Measurements from ENCODE around the gene GFER. TPM values are rescaled to one million over a fixed set of nuclear protein-coding genes. Genes with fewer than 3 reads are reported as not detected.

Gene GFER
- total and polyA plus RNA-seq, 10 of the 15 experiments (the other 5 are each of a cell fraction or from before 2014, with no cell fraction given): 2.4 to 57.7 (median 31.3) TPM

GRCh38 chr16:1998852-1999801, 15.1 kb downstream of the GFER start:
- RAD21 ChIA-PET (ENCODE audit: unreplicated experiment): interaction anchor here (0.5 kb wide), 1 partner anchor 451 kb away, joined by 3 read pairs; no protein-coding TSS in a partner anchor
- POLR2A ChIA-PET: no interaction called here
- CTCF ChIA-PET: no interaction called here
- Histone ChIP-seq H3K27me3 (replicated peaks in 1 of 2; ENCODE audit: control insufficient read depth in 2 of 2, insufficient read depth in 2 of 2, low read length in 1 of 2) (no peaks in the 10 kb centered on the region), H3K36me3 (ENCODE audit: control insufficient read depth in 2 of 2, insufficient read depth in 2 of 2, low read length in 1 of 2) (peaks cover 3 to 46% of the 10 kb centered on the region in 2 experiments), H2AFZ (ENCODE audit: control insufficient read depth, low read depth, low read length) (no peak overlapping the region), H3K27ac (ENCODE audit: control insufficient read depth, insufficient read depth) (no peak overlapping the region), H3K9ac (ENCODE audit: control insufficient read depth, insufficient read depth, low read length) (no peak overlapping the region), H4K20me1 (ENCODE audit: control insufficient read depth, insufficient read depth) (peaks cover 6% of the 10 kb centered on the region), H3K4me2 (ENCODE audit: control insufficient read depth, insufficient read depth) (no peak overlapping the region), H3K4me3 (no peak overlapping the region), H3K79me2 (ENCODE audit: control insufficient read depth, insufficient read depth, low read length) (peaks cover 4% of the 10 kb centered on the region), H3K9me3 (replicated peaks; ENCODE audit: control insufficient read depth, insufficient read depth, low read length) (no peaks in the 10 kb centered on the region), H3K4me1 (ENCODE audit: control insufficient read depth, insufficient read depth, low read length) (0 out of 2 replicates have a peak, but pooled peaks cover under 1% of the 10 kb centered on the region)
- 95% methylated on average over 30 of the region's 39 CpGs for WGBS (ENCODE audit: insufficient coverage, insufficient replicate concordance, low lambda C conversion rate, missing lambda C conversion rate)
- intact Hi-C loops (cut with micrococcal nuclease; ENCODE audit: unreplicated experiment): no loop called here
- SMC1A ChIA-PET (ENCODE audit: uncharacterized antibody, unreplicated experiment): no interaction called here
- in situ Hi-C loops (cut with MboI): no loop called here
- BruUV-seq (replicated peaks): TSS peak; percentile 17
- peak; percentile 52 for TF ChIP-seq POLR2A (IDR thresholded peaks at IDR 0.05; ENCODE audit: low read depth, low read length)
- no peak for TF ChIP-seq RB1 (IDR thresholded peaks at IDR 0.05; ENCODE audit: borderline replicate concordance)
- ATAC-seq (no peak), DNase-seq (ENCODE audit: low read depth, low spot score) (no peak), FAIRE-seq (no peak)

DNA sequence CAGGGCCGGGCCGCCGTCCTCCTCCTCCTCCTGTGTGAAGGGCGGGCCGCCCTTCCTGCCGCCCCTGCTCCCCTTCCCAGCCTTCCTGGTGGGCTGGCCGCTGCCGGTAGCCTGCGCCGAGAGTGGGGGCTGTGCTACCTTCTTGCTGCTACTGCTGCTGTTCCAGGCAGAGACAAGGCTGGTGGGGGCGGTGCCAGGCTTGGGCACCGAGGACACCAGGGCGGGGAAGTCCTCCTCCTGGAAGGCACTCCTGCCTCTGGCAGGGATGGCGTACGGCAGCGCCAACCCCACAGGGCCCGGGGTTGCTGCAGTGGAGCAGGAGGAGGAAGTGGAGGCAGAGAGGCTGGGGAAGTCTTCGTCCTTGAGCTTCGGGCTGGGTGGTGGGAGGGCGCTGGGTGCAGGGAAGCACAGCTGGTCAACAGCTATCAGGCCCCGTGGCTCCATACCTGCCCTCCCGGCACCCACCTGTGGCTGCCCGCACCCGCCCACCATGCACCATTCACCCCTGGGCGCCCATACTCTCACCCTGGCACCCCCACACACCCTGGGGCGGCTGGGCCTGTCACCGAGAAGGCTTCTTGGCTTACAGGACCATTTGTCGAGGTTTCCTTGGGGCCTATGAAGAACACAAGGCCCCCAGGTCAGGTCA, 16.0 kb downstream of the GFER start:
- no TSS peak for BruUV-seq (replicated peaks)
- intact Hi-C loops (cut with micrococcal nuclease; ENCODE audit: unreplicated experiment): no loop called here

More for the DNA sequence above, 16.0 kb downstream of the GFER start:
- Histone ChIP-seq H3K27ac (ENCODE audit: control insufficient read depth, insufficient read depth) (no peak overlapping the region), H3K36me3 (ENCODE audit: control insufficient read depth in 2 of 2, insufficient read depth in 2 of 2, low read length in 1 of 2) (peaks cover 3 to 46% of the 10 kb centered on the region in 2 experiments), H3K27me3 (replicated peaks in 1 of 2; ENCODE audit: control insufficient read depth in 2 of 2, insufficient read depth in 2 of 2, low read length in 1 of 2) (no peaks in the 10 kb centered on the region), H3K4me3 (no peak overlapping the region), H3K4me1 (ENCODE audit: control insufficient read depth, insufficient read depth, low read length) (peaks cover 7% of the 10 kb centered on the region), H3K9me3 (replicated peaks; ENCODE audit: control insufficient read depth, insufficient read depth, low read length) (no peaks in the 10 kb centered on the region), H3K4me2 (ENCODE audit: control insufficient read depth, insufficient read depth) (no peak overlapping the region), H2AFZ (ENCODE audit: control insufficient read depth, low read depth, low read length) (no peak overlapping the region), H4K20me1 (ENCODE audit: control insufficient read depth, insufficient read depth) (peaks cover 6% of the 10 kb centered on the region), H3K79me2 (ENCODE audit: control insufficient read depth, insufficient read depth, low read length) (peaks cover 13% of the 10 kb centered on the region), H3K9ac (ENCODE audit: control insufficient read depth, insufficient read depth, low read length) (no peak overlapping the region)
- CTCF ChIA-PET: interaction anchor here (1.4 kb wide), 1 partner anchor 34 kb away, joined by 4 read pairs; no protein-coding TSS in a partner anchor
- SMC1A ChIA-PET (ENCODE audit: uncharacterized antibody, unreplicated experiment): no interaction called here
- ATAC-seq (no peak), FAIRE-seq (no peak), DNase-seq (ENCODE audit: low read depth, low spot score) (no peak)
- POLR2A ChIA-PET: interaction anchor here (0.5 kb wide), 1 partner anchor 161 kb away, joined by 3 read pairs; no protein-coding TSS in a partner anchor
- in situ Hi-C loops (cut with MboI): no loop called here
- WGBS (ENCODE audit: insufficient coverage, insufficient replicate concordance, low lambda C conversion rate, missing lambda C conversion rate): 95% methylated on average over 28 of the region's 28 CpGs
- no peak for TF ChIP-seq ZNF24 (IDR thresholded peaks at IDR 0.05)
- TF ChIP-seq ATF2 (IDR thresholded peaks at IDR 0.05; ENCODE audit: low read length): no peak
- TF ChIP-seq POLR2A (IDR thresholded peaks at IDR 0.05; ENCODE audit: low read depth, low read length): peak; percentile 24; the same call in 1 of the 2 replicates
- TF ChIP-seq ATF7 (IDR thresholded peaks at IDR 0.05; ENCODE audit: low read depth): no peak
- RAD21 ChIA-PET (ENCODE audit: unreplicated experiment): interaction anchor here (0.5 kb wide), 1 partner anchor 450 kb away, joined by 3 read pairs; no protein-coding TSS in a partner anchor
